ENCODE data around the gene GRID2. TPM values are rescaled to one million over a fixed set of nuclear protein-coding genes. Genes with fewer than 3 reads are reported as not detected.

Gene GRID2
- total and polyA plus RNA-seq, 4 donors, result under 0.01 to 0.02 TPM; not detected in 2

- TF ChIP-seq, protein P1, sequence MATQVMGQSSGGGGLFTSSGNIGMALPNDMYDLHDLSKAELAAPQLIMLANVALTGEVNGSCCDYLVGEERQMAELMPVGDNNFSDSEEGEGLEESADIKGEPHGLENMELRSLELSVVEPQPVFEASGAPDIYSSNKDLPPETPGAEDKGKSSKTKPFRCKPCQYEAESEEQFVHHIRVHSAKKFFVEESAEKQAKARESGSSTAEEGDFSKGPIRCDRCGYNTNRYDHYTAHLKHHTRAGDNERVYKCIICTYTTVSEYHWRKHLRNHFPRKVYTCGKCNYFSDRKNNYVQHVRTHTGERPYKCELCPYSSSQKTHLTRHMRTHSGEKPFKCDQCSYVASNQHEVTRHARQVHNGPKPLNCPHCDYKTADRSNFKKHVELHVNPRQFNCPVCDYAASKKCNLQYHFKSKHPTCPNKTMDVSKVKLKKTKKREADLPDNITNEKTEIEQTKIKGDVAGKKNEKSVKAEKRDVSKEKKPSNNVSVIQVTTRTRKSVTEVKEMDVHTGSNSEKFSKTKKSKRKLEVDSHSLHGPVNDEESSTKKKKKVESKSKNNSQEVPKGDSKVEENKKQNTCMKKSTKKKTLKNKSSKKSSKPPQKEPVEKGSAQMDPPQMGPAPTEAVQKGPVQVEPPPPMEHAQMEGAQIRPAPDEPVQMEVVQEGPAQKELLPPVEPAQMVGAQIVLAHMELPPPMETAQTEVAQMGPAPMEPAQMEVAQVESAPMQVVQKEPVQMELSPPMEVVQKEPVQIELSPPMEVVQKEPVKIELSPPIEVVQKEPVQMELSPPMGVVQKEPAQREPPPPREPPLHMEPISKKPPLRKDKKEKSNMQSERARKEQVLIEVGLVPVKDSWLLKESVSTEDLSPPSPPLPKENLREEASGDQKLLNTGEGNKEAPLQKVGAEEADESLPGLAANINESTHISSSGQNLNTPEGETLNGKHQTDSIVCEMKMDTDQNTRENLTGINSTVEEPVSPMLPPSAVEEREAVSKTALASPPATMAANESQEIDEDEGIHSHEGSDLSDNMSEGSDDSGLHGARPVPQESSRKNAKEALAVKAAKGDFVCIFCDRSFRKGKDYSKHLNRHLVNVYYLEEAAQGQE (IDR thresholded peaks at IDR 0.05), result no peak
- TF ChIP-seq JUND (IDR thresholded peaks at IDR 0.05) (no peak), SP1 (IDR thresholded peaks at IDR 0.05) (no peak), NR2F2 (IDR thresholded peaks at IDR 0.05) (no peak), RAD21 (IDR thresholded peaks at IDR 0.05) (no peak), EGR1 (IDR thresholded peaks at IDR 0.05; ENCODE audit: low read depth in 2 of 2) (no peak), GABPA (IDR thresholded peaks at IDR 0.05 in 1 of 2, conservative IDR thresholded peaks at IDR 0.05 in 1 of 2) (no peak), HNF4A (conservative IDR thresholded peaks at IDR 0.05) (no peak)
Observed at GRCh38 chr4:92262371-92262770, 41.4 kb upstream of the GRID2 start (continued).

- 79% methylated on average over 2 of the region's 2 CpGs for WGBS
- H3K9ac ChIP-seq (ENCODE audit: low read depth in 1 of 2, low read length in 2 of 2), result no peak overlapping the region
- no peak overlapping the region for H3K27ac ChIP-seq (ENCODE audit: low read depth in 1 of 2, low read length in 2 of 2)
- H3K36me3 ChIP-seq (ENCODE audit: control insufficient read depth in 4 of 4, insufficient read depth in 3 of 4, low read depth in 1 of 4, low read length in 3 of 4), result no peaks in the 10 kb centered on the region
- H3K9me3 ChIP-seq (ENCODE audit: control insufficient read depth in 4 of 4, low read length in 3 of 4), result no peaks in the 10 kb centered on the region
- DNase-seq (ENCODE audit: low spot score), result no peak
- TF ChIP-seq GABPA (IDR thresholded peaks at IDR 0.05 in 1 of 2, conservative IDR thresholded peaks at IDR 0.05 in 1 of 2), result no peak
- H3K27me3 ChIP-seq (ENCODE audit: control insufficient read depth in 4 of 4, insufficient read depth in 4 of 4, low read length in 3 of 4), result no peaks in the 10 kb centered on the region
- no peak overlapping the region for H3K4me3 ChIP-seq (ENCODE audit: low read depth in 1 of 3, low read length in 3 of 3)
- H3K4me1 ChIP-seq (ENCODE audit: control insufficient read depth in 4 of 4, insufficient read depth in 4 of 4, low read length in 3 of 4), result no peaks in the 10 kb centered on the region
Observed at GRCh38 chr4:92263010-92263409, 40.8 kb upstream of the GRID2 start.

DNA sequence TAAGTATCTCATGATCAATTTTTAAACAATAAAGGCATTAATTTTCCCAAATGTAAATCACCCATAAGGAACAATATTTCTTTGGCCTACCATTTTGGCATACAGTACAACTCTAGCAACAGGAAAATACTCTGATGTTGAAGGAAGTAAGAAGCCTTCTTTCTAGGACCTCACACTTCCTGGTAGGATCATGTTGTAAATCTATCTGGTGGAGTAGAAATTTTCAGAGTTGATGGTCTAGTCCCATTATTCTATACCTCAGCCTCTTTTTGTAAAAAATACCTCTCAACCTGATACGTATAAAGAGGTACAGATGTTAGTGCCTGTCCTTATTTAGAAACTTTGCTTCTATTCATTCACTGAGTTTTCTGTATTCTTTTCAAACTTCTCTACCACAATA, 40.2 kb upstream of the GRID2 start:
- Histone ChIP-seq H3K9me3 (ENCODE audit: control insufficient read depth in 4 of 4, low read length in 3 of 4) (no peaks in the 10 kb centered on the region), H3K36me3 (ENCODE audit: control insufficient read depth in 4 of 4, insufficient read depth in 3 of 4, low read depth in 1 of 4, low read length in 3 of 4) (no peaks in the 10 kb centered on the region), H3K4me3 (ENCODE audit: low read depth in 1 of 3, low read length in 3 of 3) (no peak overlapping the region), H3K27ac (ENCODE audit: low read depth in 1 of 2, low read length in 2 of 2) (no peak overlapping the region), H3K4me1 (ENCODE audit: control insufficient read depth in 4 of 4, insufficient read depth in 4 of 4, low read length in 3 of 4) (no peaks in the 10 kb centered on the region), H3K27me3 (ENCODE audit: control insufficient read depth in 4 of 4, insufficient read depth in 4 of 4, low read length in 3 of 4) (no peaks in the 10 kb centered on the region), H3K9ac (ENCODE audit: low read depth in 1 of 2, low read length in 2 of 2) (no peak overlapping the region)
- TF ChIP-seq RAD21 (IDR thresholded peaks at IDR 0.05) (no peak), HNF4G (IDR thresholded peaks at IDR 0.05) (no peak), ATF3 (IDR thresholded peaks at IDR 0.05) (no peak), EGR1 (IDR thresholded peaks at IDR 0.05; ENCODE audit: low read depth in 2 of 2) (no peak), JUND (IDR thresholded peaks at IDR 0.05) (no peak), HNF4A (conservative IDR thresholded peaks at IDR 0.05) (no peak), CTCF (IDR thresholded peaks at IDR 0.05; ENCODE audit: low read depth, low read length, missing input control) (no peak), FOXA1 (IDR thresholded peaks at IDR 0.05) (no peak), GABPA (IDR thresholded peaks at IDR 0.05 in 1 of 2, conservative IDR thresholded peaks at IDR 0.05 in 1 of 2) (no peak), TAF1 (conservative IDR thresholded peaks at IDR 0.05) (no peak), SP1 (IDR thresholded peaks at IDR 0.05) (no peak), NR2F2 (IDR thresholded peaks at IDR 0.05) (no peak), FOXA2 (IDR thresholded peaks at IDR 0.05) (no peak)
- TF ChIP-seq, protein P2, sequence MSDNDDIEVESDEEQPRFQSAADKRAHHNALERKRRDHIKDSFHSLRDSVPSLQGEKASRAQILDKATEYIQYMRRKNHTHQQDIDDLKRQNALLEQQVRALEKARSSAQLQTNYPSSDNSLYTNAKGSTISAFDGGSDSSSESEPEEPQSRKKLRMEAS (IDR thresholded peaks at IDR 0.05), result no peak
- TF ChIP-seq, protein P3, sequence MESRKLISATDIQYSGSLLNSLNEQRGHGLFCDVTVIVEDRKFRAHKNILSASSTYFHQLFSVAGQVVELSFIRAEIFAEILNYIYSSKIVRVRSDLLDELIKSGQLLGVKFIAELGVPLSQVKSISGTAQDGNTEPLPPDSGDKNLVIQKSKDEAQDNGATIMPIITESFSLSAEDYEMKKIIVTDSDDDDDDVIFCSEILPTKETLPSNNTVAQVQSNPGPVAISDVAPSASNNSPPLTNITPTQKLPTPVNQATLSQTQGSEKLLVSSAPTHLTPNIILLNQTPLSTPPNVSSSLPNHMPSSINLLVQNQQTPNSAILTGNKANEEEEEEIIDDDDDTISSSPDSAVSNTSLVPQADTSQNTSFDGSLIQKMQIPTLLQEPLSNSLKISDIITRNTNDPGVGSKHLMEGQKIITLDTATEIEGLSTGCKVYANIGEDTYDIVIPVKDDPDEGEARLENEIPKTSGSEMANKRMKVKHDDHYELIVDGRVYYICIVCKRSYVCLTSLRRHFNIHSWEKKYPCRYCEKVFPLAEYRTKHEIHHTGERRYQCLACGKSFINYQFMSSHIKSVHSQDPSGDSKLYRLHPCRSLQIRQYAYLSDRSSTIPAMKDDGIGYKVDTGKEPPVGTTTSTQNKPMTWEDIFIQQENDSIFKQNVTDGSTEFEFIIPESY (IDR thresholded peaks at IDR 0.05), result no peak
- DNase-seq (ENCODE audit: low spot score), result no peak
- 75% methylated on average over 1 of the region's 1 CpG for WGBS

Data from liver (tissue), 9 donors.